Endometrium (tissue), 2 donors: ENCODE measurements around the gene PHF14.
"Not testable (repeated sequence)": the region's sequence is repeated elsewhere in the genome, so short reads cannot be mapped to it uniquely, and the experiment has no call there.

Source experiments
- FAIRE-seq: peaks from 2 replicates; lab custom pipeline; 2012; peaks lifted over from hg19 to GRCh38; lab: Jason Lieb, UNC
- donor health status: control.
- donor health status: control.

The PHF14 gene

GRCh38 chr7:10990748-10991147 lies 17.1 kb downstream of the PHF14 start:
- FAIRE-seq, result not testable (repeated sequence)

GRCh38 chr7:10995482-10996166 lies 22.0 kb downstream of the PHF14 start:
- FAIRE-seq, result not testable (repeated sequence)

- FAIRE-seq, result no peak
Measured at GRCh38 chr7:10998996-10999757, 25.5 kb downstream of the PHF14 start.

GRCh38 chr7:11005202-11005601 lies 31.5 kb downstream of the PHF14 start:
- FAIRE-seq, result no peak

- FAIRE-seq, result no peak
Measured at GRCh38 chr7:11006291-11006690, 32.6 kb downstream of the PHF14 start.

GRCh38 chr7:11009631-11010030 lies 36.0 kb downstream of the PHF14 start:
- no peak for FAIRE-seq

- no peak for FAIRE-seq
Measured at GRCh38 chr7:11021468-11021867, 47.8 kb downstream of the PHF14 start.

GRCh38 chr7:11026452-11027359 lies 53.0 kb downstream of the PHF14 start:
- FAIRE-seq, result no peak

GRCh38 chr7:11035661-11036060 lies 62.0 kb downstream of the PHF14 start:
- FAIRE-seq, result no peak

GRCh38 chr7:11039974-11040373 lies 66.3 kb downstream of the PHF14 start:
- no peak for FAIRE-seq

- no peak for FAIRE-seq
Measured at GRCh38 chr7:11054033-11054432, 80.4 kb downstream of the PHF14 start.

GRCh38 chr7:11060893-11061292 lies 87.2 kb downstream of the PHF14 start:
- no peak for FAIRE-seq

GRCh38 chr7:11062110-11062509 lies 88.4 kb downstream of the PHF14 start:
- FAIRE-seq, result peak; percentile 12

- no peak for FAIRE-seq
Measured at GRCh38 chr7:11069591-11069990, 95.9 kb downstream of the PHF14 start.

GRCh38 chr7:11077816-11078215 lies 104.1 kb downstream of the PHF14 start:
- FAIRE-seq, result no peak

GRCh38 chr7:11078247-11078834 lies 104.7 kb downstream of the PHF14 start:
- no peak for FAIRE-seq

- FAIRE-seq, result no peak
Measured at GRCh38 chr7:11079907-11080306, 106.2 kb downstream of the PHF14 start.

- FAIRE-seq, result no peak
Measured at GRCh38 chr7:11082121-11082520, 108.4 kb downstream of the PHF14 start.

- no peak for FAIRE-seq
Measured at GRCh38 chr7:11082552-11083213, 109.0 kb downstream of the PHF14 start.

GRCh38 chr7:11083214-11083568 lies 109.5 kb downstream of the PHF14 start:
- no peak for FAIRE-seq

GRCh38 chr7:11104578-11104977 lies 130.9 kb downstream of the PHF14 start:
- FAIRE-seq, result no peak

- FAIRE-seq, result peak; percentile 8
Measured at GRCh38 chr7:11109659-11110058, 136.0 kb downstream of the PHF14 start.
